HG02938 (cell line): ENCODE data around the gene GPC6.

Experiments
- ATAC-seq: cut with Tn5 transposase; IDR thresholded peaks from one replicate; pipeline ENCODE4 v1.9.1; 2021; ENCODE audit warnings: mild to moderate bottlenecking, moderate library complexity; ENCODE audit not compliant: unreplicated experiment

Gene GPC6

DNA sequence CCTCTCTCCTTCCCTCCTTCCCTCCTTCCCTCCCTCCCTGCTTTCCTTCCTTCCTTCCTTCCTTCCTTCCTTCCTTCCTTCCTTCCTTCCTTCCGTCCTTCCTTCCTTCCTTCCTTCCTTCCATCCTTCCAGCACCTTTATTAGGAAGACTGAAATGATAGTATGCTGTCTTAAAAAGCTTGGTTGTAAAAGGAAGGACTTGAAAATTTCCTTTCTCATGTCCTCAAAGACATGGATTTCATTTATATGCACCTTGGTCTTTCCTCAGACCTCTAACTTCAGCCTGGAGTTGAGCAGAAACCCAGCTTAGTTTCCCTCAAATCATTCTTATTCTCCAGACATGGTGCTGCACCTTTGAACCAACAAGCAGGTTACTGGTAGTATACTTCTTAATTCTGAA lies 141.7 kb downstream of the GPC6 start:
- ATAC-seq, result no peak

DNA sequence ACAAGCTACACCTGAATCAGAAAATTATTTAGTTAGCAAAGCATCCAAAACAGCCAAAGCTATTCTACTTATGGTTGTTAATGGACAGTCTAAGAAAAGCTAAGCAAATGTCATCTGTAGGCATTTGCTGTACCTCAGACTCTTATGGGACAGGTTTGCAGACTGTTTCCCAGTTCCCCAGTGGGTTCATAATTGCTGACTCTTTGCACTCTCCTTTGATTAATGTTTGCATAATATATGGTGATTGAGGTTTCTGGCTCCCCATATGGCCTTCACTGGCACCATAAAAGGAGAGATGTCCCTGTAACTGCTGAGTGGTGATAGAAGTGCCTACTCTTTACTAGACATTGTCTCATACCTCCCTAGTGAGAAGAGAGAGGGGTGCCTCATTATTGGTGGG lies 142.1 kb downstream of the GPC6 start:
- ATAC-seq, result no peak

DNA sequence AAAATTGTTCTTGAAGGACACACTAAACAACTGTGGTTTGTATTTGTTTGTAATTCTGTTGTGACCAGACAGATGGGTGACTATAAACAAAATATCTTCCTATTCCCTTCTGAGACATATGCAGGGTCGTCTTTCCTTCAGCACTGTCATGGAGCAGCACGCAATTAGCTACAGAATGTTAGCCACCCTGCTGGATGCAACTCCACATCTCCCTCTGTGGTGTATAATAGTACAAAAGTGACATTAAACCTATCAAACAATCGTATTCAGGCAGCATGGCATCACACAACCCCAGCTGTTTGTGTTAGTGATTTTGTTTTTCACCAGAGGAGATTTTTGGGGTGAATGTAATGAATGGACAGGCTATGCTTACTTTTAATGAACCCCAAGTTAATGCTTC lies 146.2 kb downstream of the GPC6 start:
- ATAC-seq, result no peak

DNA sequence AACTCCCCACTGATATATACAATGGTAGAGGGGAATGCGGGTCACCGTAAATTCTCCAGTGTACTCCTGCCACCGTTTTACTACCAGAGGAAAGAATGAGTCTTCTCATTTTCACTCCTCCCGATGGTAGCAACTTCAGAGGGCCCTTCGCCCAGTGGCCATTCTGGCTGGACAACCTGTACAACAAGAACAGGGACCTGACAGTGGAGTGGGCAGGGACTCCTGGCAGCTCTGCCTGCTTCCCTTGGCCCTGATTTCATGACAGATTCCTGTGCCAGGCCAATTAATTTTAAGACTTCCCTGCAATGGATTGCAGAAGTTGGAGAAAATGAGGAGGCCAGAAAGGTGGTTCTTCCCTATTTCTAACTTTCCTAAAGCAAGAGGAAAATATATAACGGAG lies 148.9 kb downstream of the GPC6 start:
- ATAC-seq, result no peak

DNA sequence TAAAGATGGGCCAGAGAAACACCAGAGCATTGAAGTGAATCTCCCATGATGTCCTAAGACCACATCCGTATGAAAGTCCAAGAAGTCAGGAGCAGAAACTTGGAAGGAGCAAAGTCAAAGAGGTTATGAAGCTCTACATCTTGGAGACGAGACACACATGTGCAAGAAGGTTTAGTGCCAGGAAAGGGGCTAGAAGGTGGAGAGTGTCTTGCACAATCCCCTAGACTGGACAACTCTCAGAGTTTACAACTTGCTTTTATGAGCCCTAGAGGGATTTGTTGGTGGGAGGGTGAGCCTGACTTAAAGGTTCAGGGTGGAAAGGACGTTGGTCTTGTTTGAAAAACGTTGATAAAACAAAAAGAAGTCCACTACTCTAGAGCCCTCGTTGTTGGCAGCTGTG lies 150.6 kb downstream of the GPC6 start:
- no peak for ATAC-seq

DNA sequence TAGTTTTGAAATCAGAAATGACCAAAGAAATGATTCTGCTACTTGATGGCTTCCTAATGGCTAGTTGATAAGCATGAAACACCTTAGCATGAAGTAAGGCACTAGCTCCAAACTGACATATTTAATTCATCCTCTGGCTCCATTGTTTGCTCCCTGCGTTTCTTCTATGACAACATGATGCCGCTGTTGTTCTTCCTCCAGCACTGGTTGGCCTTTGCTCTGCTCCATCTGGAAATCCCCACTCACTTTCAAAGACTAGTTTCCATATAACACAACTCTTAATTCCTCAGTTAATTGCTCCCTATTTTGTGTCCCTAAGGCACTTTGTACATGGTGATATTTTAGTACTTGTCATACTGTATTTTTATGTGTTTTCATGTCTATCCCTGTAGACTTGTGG lies 151.6 kb downstream of the GPC6 start:
- ATAC-seq, result no peak

DNA sequence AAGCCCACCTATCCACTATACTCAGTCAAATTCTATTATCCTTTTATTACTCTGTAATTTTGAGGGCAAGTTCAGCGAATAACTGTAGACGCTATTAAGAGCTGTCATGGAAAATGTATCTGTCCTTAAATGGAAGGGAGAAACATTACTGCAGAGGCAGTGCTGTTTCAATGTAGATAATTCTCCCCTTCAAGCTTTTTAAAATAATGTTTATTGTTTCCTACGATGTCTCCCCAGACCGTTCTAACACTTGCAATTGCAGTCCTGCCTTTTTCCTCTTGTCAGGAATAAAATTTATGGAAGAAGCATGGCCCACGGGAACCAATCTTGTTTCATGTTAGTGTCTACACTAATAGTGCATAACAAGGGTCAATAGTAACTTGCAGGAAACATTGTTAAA lies 159.5 kb downstream of the GPC6 start:
- no peak for ATAC-seq

DNA sequence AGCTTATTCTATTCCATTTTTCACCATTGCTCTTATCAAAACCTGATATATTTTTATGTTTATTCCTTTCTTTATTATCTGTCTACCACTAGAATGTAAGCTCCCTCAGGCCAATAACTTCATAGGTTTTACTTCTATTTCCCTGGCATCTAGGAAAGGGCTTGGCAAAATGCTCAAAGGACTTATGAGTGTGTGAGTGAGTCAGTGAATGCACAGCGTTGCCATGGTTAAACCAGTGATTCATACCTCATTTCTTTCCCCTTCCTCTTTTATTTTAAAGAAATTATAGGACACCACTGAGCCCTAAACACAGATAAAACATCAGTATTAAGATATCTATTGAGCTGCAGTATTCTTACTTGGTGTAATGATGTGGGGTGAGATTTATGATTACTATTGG lies 162.1 kb downstream of the GPC6 start:
- no peak for ATAC-seq

DNA sequence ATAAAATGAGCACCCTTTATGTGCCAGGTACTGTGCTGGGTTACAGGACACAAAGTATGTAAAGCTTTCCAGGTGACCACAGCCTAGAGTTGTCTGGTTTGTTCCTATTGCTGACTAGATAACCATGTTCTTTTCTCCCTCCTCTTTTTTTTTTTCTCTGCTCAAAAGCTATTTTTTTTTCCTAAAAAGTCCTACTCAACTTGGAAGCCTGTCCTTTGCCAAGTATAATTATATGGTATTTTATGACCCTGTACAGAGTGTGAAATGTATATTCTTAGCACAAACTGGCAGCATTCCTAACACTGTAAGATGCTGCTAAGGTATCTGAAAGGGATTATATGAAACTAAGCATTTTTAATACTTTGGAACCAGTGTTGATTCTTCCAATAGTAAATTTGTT lies 171.0 kb downstream of the GPC6 start:
- no peak for ATAC-seq

DNA sequence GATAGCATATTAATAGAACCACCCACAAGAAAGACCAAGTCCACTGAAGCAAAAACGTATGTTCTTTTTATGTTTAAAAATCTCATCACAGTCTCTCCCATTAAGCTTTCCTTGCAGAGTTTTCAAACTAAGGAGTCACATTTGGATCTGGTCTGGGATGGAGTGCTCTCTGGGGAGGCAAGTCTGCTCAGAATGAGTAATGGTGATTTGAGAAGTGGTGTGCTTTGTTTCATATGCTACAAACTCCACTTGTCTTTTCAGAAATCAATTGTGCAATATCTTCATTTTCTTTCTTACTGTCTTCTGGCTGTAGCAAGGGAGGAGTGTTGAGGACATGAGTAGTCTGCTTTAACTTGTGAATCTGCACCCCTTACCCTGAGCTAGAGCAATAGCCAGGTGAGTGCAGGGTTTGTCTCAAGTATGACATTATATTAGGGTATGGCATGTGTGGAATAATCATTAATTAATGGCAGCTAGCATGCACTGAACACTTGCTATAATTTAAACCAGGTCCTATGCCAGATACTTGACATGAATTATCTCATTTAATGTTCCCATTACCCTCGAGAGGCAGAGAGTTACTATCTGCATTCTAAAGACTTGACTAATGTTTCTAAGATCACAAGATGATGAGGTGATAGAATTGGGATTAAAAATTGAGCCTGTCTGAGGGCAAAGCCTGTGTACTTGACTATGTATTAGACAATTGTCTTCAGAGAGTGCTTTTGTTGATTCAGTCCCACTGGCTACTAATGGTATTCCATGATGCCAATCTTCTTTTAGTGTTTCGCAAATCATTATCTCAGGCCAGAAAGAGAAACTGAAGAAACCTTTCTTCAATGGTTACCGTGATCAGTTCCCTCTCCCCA lies 171.8 kb downstream of the GPC6 start:
- ATAC-seq, result no peak

DNA sequence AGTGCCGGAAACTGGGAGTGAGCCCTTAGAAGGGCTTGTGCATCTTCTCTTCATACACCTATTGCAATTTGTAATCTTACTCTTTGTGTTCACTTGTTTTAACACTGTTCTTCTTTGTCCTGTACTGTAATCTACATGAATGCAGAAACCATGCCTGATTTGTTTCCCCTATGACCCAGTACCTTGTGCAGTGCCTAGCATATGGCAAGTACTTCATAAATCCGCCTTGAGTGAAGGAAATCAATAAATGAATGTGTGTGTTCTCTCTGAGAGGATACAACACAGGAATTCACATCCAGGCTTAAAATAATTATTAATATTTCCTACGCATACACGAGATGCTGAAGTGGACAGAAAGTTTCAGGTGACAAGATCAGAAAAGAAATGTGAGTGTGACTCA lies 172.6 kb downstream of the GPC6 start:
- no peak for ATAC-seq

DNA sequence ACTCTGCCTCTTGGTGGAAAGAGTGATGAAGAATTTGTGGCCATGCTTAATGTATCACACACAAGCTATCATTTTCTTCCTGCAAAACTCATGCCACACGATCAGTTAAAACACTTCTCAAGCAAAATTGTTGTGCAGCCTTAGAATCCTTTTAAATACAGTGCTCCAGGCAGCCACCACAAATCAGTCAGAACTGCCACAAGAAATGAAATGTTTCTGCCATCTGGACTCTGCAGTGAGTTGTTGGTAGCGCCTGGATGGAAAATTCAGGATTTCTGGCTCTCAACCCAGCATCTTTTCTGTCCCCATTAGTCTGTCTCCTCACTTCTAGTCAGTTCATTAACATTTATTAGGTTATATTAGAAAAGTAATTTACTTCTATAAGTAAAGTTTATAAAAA lies 179.5 kb downstream of the GPC6 start:
- ATAC-seq, result no peak

DNA sequence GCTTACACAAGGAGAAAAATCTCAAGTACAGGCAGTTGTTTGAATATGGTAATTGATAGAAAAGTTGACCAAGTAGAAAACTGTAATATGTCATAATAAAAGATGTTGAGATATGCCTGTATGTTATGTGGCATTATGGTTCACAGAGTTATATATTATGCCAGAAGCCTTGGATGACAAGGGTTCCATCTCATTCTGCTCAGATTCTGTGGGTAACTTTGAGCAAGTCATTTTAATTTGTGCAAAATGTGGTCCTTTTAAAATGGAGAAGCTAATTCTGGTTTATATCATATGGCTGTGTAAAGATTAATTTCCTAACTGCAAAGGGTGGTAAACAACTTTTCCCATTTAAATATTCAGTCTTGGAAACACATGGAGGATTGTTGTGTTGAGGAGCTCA lies 180.9 kb downstream of the GPC6 start:
- no peak for ATAC-seq

DNA sequence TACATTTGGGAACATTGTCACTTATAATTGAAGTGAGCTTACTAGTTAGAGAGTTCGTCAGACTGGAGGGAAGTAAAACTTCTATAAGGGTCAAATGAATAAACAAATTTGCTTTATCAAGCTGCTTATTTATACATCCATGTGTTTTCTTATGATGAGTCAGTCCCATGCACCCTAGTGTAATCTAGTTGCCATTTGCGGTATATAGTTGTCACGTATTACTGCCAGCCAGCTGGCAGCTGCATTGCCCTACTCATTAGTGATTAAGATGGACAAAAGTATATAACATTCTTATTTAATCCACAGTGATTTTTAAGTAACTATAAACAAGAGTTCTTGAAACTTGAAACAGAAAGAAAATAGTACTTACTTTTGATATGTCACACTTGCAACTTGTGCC lies 182.4 kb downstream of the GPC6 start:
- no peak for ATAC-seq

DNA sequence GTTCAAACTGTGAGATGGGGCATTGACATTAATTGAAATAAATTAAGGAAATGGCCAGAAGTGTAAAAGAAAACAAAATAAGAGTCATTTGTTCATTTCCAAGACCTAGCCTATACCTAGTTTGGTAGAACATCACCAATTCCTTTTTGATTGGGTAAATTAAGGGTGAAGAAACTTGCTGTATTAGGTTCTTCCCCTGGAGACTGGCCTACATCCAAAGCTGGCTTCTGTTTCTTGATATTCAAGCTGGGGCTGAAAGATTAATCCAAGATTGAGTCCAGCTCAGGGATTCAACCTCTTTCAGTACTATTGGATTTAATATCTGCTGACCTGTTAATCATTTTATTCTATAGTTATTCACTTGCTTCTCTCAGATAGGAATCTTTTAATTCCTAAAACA lies 183.2 kb downstream of the GPC6 start:
- no peak for ATAC-seq

DNA sequence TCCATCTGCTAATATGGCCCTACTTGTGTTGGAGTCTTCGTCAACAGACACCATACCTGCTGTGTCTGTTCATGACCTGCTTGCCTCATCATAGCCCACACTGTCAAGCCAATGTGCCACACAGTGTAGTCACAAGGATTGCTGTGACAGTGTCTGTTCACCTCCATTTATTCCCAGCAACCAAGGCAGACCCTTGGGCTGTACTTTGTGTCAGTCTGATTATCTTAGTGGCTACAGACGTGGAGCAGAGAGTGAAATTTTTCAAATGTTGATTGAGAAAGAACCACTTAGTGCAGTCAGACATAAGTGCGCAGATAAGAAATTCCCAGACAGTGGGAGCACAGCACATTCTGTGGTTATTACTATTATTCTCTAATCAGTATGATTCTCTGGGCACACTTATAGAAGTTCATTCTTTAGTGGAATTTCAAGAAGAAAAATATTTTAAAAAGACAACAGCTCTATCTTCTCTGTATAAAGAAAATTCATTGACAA lies 184.6 kb downstream of the GPC6 start:
- no peak for ATAC-seq

DNA sequence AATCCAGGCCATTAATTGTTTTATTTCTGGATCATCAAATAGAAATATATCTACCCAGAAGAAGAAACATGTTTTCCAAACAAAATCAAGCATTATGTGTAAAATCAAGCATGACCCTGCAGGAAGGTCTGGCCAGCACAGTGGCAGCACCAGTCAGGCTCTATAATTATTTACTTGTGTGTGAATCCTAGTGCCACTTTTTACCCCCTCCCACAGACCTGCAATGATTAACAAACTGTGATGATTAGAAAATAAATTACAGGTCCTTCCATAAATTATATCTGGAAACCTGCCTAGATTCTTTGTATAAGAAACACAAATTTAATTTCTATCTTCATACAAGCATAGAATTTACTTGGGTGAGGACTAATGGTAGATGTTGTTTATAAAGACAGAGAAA lies 186.1 kb downstream of the GPC6 start:
- ATAC-seq, result no peak

DNA sequence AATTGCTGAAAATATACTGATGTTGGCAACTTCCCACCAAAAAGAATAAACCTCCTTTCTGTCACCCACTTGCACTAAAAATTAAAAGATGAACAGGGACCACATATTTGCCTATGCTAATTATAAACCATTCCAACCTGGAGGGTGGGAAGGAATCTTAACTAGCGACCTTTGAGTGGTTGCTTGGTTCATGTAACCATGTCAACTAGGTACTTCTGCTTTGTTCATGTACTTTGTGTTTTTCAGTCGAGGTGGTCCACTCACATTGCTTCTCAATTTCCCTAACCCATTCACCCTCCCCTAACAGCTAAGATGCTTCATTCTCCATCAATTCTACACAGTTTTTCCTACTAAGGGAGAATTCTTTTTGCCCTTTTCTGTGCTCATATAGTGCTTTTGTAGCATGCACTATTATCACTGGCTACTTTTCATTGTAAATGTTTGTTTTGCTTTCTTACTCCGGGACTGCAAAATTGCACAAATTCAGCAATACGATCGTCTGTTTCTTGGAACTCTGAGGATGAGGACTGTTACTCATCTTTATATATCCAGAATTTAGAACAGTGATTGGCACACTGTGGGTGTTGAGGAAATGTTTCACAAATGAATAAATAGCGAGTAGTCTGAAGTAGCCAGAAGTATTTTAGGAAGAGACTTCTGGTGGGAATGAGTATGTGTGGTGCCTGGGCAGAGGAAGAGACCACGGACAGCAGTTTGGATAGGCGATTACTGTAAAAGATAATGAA lies 187.5 kb downstream of the GPC6 start:
- no peak for ATAC-seq

DNA sequence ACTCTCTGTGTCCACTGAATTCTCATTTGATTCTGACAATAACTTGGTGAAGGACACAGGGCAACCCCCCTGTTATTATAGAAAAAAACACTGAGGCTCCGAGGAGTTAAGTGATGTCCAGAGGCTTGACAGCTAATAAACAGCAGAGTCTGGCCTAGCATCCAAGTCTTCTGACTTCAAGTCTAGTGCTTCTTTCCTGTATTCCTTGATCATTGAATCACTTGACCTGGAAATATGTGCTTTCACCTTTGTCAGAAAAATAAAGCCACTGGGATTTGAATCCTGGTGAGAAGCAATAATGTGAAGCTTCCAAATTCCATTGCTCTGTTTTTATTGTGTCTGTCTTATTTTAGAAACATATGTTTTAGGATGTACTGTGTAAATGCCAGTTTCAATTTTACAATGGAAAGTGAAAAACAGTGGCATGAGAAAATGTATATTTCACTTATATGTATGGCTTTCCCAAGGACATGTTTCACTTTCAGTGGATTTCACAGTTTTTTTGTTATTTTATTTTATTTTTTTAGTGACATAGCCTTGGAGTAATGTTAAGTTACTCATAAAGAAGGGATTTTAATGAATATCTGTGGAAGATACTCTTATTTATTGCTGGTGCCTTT lies 190.2 kb downstream of the GPC6 start:
- no peak for ATAC-seq

DNA sequence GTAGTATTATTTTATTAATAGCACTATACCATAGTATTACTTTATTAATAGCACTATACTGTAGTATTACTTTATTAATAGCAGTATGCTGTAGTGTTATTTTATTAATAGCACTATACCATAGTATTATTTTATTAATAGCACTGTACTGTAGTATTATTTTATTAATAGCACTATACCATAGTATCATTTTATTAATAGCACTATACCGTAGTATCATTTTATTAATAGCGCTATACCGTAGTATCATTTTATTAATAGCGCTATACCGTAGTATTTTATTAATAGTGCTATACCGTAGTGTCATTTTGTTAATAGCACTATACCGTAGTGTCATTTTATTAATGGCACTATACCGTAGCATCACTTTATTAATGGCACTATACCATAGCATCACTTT lies 191.8 kb downstream of the GPC6 start:
- ATAC-seq, result no peak

DNA sequence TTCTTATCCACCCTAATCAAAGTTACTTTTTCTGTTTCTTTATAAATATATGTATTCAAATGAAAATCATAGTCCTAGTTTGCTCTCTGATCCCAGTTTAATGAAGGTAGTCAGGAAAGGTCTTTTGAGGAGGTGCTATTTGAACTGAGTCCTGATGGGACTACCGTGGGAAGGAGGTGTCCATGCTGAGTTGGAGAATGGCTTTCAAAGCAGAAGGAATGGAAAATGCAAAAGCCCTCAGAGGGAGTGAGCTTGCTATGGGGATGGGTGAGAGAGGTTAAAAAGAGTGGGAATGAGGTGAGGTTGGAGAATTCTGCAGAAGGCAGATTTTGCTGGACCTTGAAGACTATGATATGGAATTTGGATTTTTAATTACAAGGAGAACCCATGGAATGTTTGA lies 193.6 kb downstream of the GPC6 start:
- no peak for ATAC-seq

DNA sequence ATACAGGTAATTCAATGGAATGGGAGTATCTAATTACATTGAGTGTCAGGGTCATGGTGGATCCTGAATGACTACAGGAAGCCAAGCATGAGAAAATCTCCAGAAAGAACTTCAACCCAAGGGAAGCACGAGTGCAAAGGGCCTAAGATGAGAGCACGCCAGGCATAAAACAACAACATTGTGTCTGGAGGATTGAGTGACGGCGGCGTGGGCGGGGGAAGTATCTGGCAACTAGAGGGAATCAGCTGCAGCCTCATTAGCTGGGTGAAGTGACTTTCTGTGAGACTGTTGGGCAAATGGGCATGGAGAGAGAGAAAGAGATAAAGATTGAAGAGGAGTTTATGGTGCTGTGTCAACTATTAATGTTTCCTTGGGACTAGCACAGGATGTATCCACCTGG lies 194.3 kb downstream of the GPC6 start:
- ATAC-seq, result no peak
